HG02763 (cell line): ENCODE measurements around the gene RNF166.
"Not testable (repeated sequence)": the region's sequence is repeated elsewhere in the genome, so short reads cannot be mapped to it uniquely, and the experiment has no call there.

ENCODE experiments used
- ATAC-seq: cut with Tn5 transposase; IDR thresholded peaks from one replicate; pipeline ENCODE4 v1.9.1; 2021; ENCODE audit warnings: mild to moderate bottlenecking, moderate library complexity; ENCODE audit not compliant: unreplicated experiment

RNF166 gene

GRCh38 chr16:88678224-88678979 is 27.8 kb downstream of the RNF166 start:
- no peak for ATAC-seq

DNA sequence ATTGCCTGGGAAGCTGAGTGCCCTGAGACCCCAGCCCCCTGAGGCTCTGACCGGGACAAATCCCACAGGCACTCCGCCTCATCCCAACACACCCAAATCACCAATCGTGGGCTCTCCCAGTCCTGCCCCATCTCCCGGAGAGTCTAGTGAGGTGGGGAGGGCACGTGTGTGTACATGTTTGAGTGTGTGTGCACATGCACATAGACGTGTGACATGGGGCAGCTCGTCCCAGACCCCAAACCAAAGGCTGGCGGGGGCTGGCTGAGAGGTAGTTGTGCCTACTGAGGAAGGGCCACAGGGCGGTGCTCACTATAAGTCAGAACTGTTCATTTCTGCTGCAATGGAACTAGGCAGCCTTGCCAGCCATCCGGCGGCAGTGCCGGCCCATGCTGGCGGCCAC is 28.5 kb downstream of the RNF166 start:
- ATAC-seq, result no peak

- no peak for ATAC-seq
These were observed 29.5 kb downstream of the RNF166 start for GRCh38 chr16:88676502-88677242.

DNA sequence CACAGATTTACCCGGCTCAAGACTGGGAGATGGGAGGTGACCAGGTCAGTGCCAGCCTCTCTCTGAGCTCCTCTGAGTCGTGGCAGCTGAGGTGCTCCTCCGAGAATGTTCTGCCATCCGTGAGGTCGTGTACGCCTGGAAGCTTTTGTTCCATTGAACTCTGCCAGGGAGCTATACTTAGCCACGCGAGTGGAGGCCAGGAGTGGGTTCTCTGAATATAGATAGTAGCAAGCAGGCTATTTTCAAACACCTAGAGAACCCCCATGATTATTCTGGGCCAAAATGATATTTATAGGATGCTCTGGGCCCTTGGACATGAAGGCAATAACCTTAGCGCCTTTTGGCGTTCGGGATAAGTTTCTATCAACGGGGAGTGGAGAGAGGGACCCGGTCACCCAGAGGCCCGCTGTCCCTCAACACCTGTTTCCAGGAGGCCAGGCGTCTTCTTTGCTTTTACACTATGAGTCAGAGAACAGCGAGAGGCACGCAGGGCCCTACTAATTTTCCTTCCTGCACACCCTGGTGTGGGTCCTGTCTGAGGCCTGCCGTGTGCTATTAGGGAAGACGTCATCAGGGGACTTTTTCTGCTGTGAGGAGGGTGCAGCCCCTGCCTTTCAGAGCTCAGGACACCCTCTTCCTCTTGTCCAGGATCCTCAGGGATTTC is 32.4 kb downstream of the RNF166 start:
- ATAC-seq, result no peak

DNA sequence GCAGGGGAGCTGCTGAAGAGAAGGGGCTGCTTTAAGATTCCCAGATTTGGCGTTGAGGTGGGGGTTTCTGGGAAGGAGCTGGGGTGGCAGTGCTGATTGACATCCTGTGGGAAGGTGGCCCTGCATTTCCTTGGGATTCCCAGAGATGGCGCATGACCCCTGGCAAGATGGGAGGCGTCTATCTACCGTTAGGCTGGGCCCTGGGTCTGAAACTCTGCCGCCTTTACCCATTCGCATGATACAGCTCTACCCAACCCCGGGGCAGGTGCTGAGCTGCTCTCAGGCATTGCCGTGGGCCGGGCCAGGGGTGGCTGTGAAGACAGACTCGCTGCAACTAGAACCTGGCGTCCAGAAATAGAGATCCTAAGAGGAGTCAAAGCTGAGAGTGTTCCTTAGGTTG is 33.4 kb downstream of the RNF166 start:
- ATAC-seq, result no peak

DNA sequence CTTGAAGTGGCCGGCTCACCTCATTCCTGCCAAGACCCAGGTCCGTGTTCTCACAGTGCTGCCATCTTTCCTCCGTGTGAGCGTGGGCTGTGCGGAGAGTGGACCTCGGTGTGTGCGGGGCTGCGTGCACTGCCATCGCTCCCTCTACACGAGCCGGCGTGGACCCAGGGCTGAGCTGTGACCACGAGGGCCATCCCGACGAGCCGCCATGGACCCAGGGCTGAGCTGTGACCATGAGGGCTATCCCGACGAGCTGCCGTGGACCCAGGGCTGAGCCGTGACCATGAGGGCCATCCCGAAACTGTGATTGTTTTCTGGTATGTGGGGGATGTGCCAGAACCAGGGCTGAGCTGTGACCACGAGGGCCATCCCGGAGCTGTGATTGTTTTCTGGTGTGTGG is 34.4 kb downstream of the RNF166 start:
- ATAC-seq, result no peak

GRCh38 chr16:88669980-88670379 is 36.2 kb downstream of the RNF166 start:
- no peak for ATAC-seq

DNA sequence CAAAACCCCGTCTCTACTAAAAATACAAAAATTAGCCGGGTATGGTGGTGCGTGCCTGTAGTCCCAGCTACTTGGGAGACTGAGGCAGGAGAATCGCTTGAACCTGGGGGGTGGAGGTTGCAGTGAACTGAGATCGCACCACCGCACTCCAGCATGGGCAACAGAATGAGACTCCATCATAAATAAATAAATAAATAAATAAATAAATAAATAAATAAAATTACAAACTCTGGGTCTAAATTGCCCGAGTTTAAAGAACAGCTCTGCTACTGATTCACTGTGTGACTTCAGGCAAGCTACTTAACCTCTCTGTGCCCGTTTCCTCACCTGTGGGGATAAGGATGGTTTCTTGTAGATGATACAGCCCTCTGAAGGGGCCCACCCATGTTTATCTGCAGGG is 36.7 kb downstream of the RNF166 start:
- ATAC-seq, result not testable (repeated sequence)

GRCh38 chr16:88667461-88667860 is 38.7 kb downstream of the RNF166 start:
- no peak for ATAC-seq

GRCh38 chr16:88665570-88665969 is 40.6 kb downstream of the RNF166 start:
- no peak for ATAC-seq

GRCh38 chr16:88665148-88665547 is 41.1 kb downstream of the RNF166 start:
- no peak for ATAC-seq

GRCh38 chr16:88662843-88663606 is 43.2 kb downstream of the RNF166 start, which contains the start of gene MVD:
TSS of gene MVD (minus strand) at chr16:88663091. CDS start at chr16:88663080, 11 bp downstream.
- ATAC-seq, result peak; percentile 89

DNA sequence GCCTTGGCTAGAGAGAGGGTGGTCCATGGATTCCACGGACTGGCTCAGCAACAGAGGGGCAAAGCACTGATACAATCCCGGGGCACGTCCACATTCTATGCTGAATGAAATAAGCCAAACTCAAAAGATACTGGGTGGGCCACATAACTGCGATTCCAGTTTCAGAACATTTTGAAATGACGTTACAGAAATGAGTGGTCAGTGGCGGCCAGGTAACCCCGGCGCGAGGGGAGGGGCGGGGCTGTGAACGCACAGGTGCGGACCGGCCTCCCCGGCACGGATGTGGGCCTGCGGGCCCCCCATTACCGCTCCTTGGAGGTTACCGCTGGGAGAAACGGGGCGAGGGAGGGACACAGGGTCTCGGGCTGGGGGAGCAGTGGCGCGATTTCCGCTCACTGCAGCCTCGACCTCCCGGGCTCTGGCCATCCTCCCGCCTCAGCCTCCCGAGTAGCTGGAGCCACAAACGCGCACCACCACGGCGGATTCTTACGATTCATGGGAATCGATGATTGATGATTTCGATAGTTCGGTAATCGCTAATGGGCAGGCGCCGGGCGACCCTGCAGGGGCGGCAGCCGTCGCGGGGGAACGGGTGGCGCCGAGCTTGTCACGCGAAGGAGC is 43.9 kb downstream of the RNF166 start:
- ATAC-seq, result no peak

GRCh38 chr16:88661468-88661867 is 44.7 kb downstream of the RNF166 start:
- ATAC-seq, result no peak

- no peak for ATAC-seq
These were observed 47.0 kb downstream of the RNF166 start for GRCh38 chr16:88659160-88659559.

GRCh38 chr16:88658714-88659113 is 47.5 kb downstream of the RNF166 start:
- ATAC-seq, result no peak

DNA sequence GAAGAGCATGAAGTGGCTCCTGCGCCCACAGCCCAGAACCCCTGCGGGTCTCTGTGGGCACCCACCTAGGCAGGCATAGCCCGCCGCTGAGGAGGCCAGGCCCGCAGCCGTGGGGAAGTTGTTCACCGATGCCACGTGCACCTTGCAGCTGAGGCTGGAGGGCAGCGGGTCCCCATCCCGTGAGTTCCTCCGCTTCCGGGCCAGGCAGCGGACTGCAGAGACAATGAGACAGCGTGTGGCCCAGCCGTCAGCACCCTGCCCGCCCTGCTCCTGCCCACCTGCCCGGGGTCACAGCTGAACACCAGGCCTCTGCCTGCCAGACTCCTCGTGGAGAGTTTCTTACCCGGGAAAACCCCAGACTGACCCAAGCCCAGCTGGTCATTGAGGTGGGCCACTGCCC is 48.8 kb downstream of the RNF166 start:
- ATAC-seq, result no peak

DNA sequence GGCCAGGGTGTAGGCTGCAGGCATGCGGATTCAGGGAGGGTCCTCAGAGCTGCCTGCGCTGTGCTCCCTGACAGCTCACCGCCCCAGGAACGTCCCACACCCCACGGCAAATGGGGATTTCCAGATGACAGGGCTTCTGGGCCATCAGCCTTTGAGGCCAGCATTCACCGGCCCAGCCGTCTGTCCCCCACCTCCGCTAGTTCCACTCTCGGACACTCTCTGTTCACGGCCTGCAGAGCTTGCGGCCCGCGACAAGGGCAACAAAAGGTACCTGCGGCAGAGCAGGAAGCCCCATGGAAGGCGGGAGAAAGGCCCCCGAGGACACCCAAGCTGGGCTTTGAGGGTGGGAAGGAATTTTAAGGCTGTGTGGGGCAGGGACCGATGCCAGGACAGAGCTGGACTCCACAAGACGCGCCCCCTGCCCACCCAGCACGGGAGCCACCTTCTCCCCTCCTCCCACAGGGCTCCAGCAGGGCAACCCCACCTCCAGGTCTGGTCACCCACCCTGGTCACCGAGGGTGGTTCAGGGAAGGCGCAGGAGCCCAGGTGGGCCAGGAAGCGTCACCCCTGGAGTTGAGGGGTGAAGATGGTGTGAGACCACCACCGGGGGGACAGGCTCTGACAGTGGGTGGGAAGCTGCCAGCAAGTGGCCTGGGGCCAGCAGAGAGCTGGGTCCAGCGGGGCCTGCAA is 49.8 kb downstream of the RNF166 start:
- no peak for ATAC-seq

DNA sequence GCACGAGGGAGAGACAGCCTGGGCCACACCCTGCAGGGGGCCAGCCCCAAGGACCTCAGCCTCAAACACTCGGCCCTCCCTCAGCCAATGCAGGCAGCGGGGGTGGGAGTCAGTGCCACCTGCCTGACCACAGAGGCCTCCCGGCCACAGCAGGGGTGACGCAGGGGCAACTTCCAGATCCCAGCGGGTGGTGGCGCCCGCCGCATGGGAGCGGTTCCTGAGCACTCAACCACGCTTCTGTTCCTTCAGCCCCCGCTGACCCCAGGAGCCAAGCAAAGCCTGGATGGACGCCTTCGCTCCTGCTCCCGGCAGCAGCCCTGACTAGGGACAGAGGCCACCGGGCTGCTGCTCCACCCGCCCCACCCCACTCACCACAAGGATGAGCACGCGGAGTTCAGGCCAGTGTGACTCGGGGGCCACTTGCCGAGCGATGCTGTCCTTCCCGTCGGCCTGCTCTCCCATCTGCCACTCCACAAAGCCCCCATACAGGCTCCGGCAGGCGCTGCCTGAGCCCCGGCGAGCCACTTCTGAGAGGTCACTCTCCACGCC is 50.4 kb downstream of the RNF166 start:
- no peak for ATAC-seq
